Renal cortex interstitium (tissue), 15 donors: ENCODE measurements around the gene TUB. TPM values are rescaled to one million over a fixed set of nuclear protein-coding genes. Genes with fewer than 3 reads are reported as not detected.

Experiments used
- DNase-seq, 11 donors: peaks; one replicate each; pipeline ENCODE4 v3.0.0-alpha.2; 2013; ENCODE audit warnings: low read depth in 9 of 11, low spot score in 4 of 11; ENCODE audit errors: extremely low read depth in 1 of 11
- long read RNA-seq, 16 experiments: transcript quantifications; one replicate each; lab custom pipeline, GENCODE V29; 2026
- polyA plus RNA-seq, 3 donors: library from polyadenylated mRNA; unstranded; fragments of 120-200 nt; gene quantifications; one replicate each; pipeline ENCODE4 v1.2.1, GENCODE V29; 2013; ENCODE audit not compliant: insufficient read length in 3 of 3

The TUB gene
- polyA plus RNA-seq, result 10 to 100 TPM; 23.7 to 27.0 (median 24.5) TPM
- long read RNA-seq, donor 1, partial matches to known transcripts, result 18 of 19 reads
- long read RNA-seq, donor 1, other reads (novel, unspliced or antisense), result 0 of 19 reads
- long read RNA-seq, donor 2, partial matches to known transcripts, result 0 of 1 reads
- long read RNA-seq, donor 2, other reads (novel, unspliced or antisense), result 0 of 1 reads
- long read RNA-seq, donor 3, partial matches to known transcripts, result 6 of 6 reads
- long read RNA-seq, donor 3, other reads (novel, unspliced or antisense), result 0 of 6 reads
- long read RNA-seq, donor 4, partial matches to known transcripts, result 0 of 8 reads
- long read RNA-seq, donor 4, other reads (novel, unspliced or antisense), result 6 of 8 reads
- long read RNA-seq, donor 5, result 0 reads
- long read RNA-seq, donor 6, partial matches to known transcripts, result 0 of 1 reads
- long read RNA-seq, donor 6, other reads (novel, unspliced or antisense), result 0 of 1 reads
- long read RNA-seq, donor 7, partial matches to known transcripts, result 0 of 2 reads
- long read RNA-seq, donor 7, other reads (novel, unspliced or antisense), result 0 of 2 reads
- long read RNA-seq, donor 8, partial matches to known transcripts, result 12 of 12 reads
- long read RNA-seq, donor 8, other reads (novel, unspliced or antisense), result 0 of 12 reads
- long read RNA-seq, donor 9, partial matches to known transcripts, result 0 of 2 reads
- long read RNA-seq, donor 9, other reads (novel, unspliced or antisense), result 0 of 2 reads
- long read RNA-seq, donor 10, result 0 reads
- long read RNA-seq, donor 11, result 0 reads
- long read RNA-seq, donor 12, partial matches to known transcripts, result 0 of 1 reads
- long read RNA-seq, donor 12, other reads (novel, unspliced or antisense), result 0 of 1 reads
- long read RNA-seq, donor 13, result 0 reads
- long read RNA-seq, donor 14, partial matches to known transcripts, result 0 of 1 reads
- long read RNA-seq, donor 14, other reads (novel, unspliced or antisense), result 0 of 1 reads
- long read RNA-seq, donor 15, result 0 reads
- long read RNA-seq, donor 16, partial matches to known transcripts, result 23 of 27 reads
- long read RNA-seq, donor 16, other reads (novel, unspliced or antisense), result 0 of 27 reads

- no peak for DNase-seq
Observed at GRCh38 chr11:8080674-8081590, at the start of gene TUB. TUB (plus strand) TSS chr11:8081211; CDS start chr11:8081511, 300 bp downstream.

- no peak for DNase-seq
Observed at GRCh38 chr11:8031248-8032115, 49.5 kb upstream of the TUB start.

GRCh38 chr11:8032122-8032521 is 48.9 kb upstream of the TUB start:
- no peak for DNase-seq

GRCh38 chr11:8032576-8033304 is 48.3 kb upstream of the TUB start:
- DNase-seq, result no peak

- DNase-seq, result peak; percentile 71 to 90 (median 81)
Observed at GRCh38 chr11:8033305-8034105, 47.5 kb upstream of the TUB start.

- DNase-seq, result no peak
Observed at GRCh38 chr11:8034106-8034585, 46.9 kb upstream of the TUB start.

- no peak for DNase-seq
Observed at GRCh38 chr11:8034604-8035190, 46.3 kb upstream of the TUB start.

GRCh38 chr11:8035200-8035855 is 45.7 kb upstream of the TUB start:
- no peak for DNase-seq

GRCh38 chr11:8036002-8036802 is 44.8 kb upstream of the TUB start:
- DNase-seq, result no peak

- DNase-seq, result no peak
Observed at GRCh38 chr11:8036986-8037385, 44.0 kb upstream of the TUB start.

GRCh38 chr11:8038393-8038792 is 42.6 kb upstream of the TUB start:
- no peak for DNase-seq

GRCh38 chr11:8038811-8039529 is 42.0 kb upstream of the TUB start:
- DNase-seq, result no peak

- no peak for DNase-seq
Observed at GRCh38 chr11:8039530-8040260, 41.3 kb upstream of the TUB start.
